OCI-LY3 (cell line): ENCODE results near the gene TNNC2.

ENCODE experiments used
- CTCF ChIP-seq: fragments of 200-600, 300-600 bp; sonication (generic); IDR thresholded peaks from 2 replicates; pipeline ENCODE4 v1.5.1; 2014; ENCODE audit warnings: antibody characterized with exemption, low read length, low read depth
- EZH2phosphoT487 ChIP-seq: fragments of 200-600 bp; shearing (Covaris generic); IDR thresholded peaks from 2 replicates; pipeline ENCODE4 v1.6.1; 2018; ENCODE audit warnings: antibody characterized with exemption, mixed run types, low read depth

GRCh38 chr20:45832619-45833018 is 5.5 kb upstream of the TNNC2 start:
- TF ChIP-seq CTCF (no peak), EZH2phosphoT487 (no peak)
